Measurements from ENCODE around the gene GNAL. TPM values are rescaled to one million over a fixed set of nuclear protein-coding genes. Genes with fewer than 3 reads are reported as not detected.

GNAL gene
- total and polyA plus RNA-seq, 2 experiments from 2014 or later, result 7.5 to 21.6 TPM

DNA sequence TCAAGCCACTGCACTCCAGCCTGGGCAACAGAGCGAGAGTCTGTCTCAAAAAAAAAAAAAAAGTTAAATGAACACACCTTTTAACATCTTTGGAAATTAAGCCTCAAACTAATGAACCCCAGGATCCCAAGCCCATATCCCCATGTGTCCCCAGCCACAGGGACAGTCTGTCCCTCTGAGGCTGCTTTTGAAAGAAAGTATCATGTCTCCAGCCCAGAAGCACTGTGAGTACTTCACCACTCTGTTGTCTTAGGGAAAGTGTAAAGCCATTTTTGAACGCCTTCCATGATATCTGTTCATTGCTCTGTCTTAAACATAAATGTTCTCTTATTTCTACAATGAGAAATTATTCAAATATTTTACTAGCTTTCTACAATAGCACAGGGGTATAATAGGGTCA, 110.0 kb downstream of the GNAL start (continued):
- TF ChIP-seq ZNF331 (CRISPR knock-in tag; IDR thresholded peaks at IDR 0.05; ENCODE audit: low read depth) (no peak), POLR2AphosphoS5 (IDR thresholded peaks at IDR 0.05; ENCODE audit: low read depth) (no peak)
- TF ChIP-seq, protein P1, sequence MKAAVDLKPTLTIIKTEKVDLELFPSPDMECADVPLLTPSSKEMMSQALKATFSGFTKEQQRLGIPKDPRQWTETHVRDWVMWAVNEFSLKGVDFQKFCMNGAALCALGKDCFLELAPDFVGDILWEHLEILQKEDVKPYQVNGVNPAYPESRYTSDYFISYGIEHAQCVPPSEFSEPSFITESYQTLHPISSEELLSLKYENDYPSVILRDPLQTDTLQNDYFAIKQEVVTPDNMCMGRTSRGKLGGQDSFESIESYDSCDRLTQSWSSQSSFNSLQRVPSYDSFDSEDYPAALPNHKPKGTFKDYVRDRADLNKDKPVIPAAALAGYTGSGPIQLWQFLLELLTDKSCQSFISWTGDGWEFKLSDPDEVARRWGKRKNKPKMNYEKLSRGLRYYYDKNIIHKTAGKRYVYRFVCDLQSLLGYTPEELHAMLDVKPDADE (IDR thresholded peaks at IDR 0.05), result no peak

DNA sequence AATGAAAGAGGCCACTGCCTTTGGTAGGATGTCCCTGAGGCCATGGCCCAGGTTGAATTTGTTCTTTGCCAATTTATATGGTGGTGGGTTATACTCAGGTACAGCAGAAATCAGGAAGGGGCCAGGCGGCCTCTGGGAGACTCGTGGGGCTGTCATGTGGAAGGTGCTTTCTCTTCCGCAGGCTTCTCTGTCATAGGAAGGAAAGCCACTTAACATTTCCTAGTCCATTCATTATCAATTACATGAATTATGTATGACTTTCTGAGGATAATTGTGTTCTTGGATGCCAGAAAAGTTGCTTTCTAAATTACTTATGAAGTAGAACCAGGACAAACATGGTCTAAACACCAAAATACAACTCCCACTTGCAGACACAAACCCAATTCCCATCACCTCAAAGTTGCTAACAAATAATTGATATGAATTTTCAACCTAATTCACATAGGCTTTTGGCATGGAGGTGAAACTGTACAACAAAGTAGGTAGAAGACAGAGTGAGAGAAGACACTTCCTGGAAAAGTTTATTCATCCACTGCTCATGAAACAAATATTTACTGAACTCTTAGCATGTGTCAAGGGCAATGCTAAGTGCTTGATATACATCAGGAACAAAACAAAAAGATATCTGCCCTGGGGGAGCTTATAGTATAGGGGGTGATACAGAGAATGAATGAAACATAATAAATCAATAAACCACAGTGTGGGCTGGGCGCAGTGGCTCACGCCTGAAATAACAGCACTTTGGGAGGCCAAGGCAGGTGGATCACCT, 111.7 kb downstream of the GNAL start:
- Mint-ChIP-seq H3K27ac (no peak overlapping the region), H3K36me3 (ENCODE audit: low read depth) (no peaks in the 10 kb centered on the region; the same call in 2 of the 3 replicates), H3K4me1 (peaks cover 7% of the 10 kb centered on the region; the same call in 2 of the 3 replicates), H3K9me3 (no peaks in the 10 kb centered on the region), H3K4me3 (no peak overlapping the region), H3K27me3 (ENCODE audit: insufficient read depth, low read depth, poor library complexity) (no peaks in the 10 kb centered on the region)
- H3F3A ChIP-seq (replicated peaks; ENCODE audit: low read depth), result no peaks in the 10 kb centered on the region
- H2AFZ ChIP-seq, result no peak overlapping the region
- no peaks in the 10 kb centered on the region for H4K20me1 ChIP-seq (replicated peaks; ENCODE audit: insufficient read depth)
- DNase-seq (ENCODE audit: low spot score), result no peak
- no peaks in the 10 kb centered on the region; the same call in 1 of the 2 replicates for H3K4me1 ChIP-seq (ENCODE audit: insufficient read depth)
- no peak overlapping the region for H3K4me3 ChIP-seq
- no peak for ATAC-seq
- no peak overlapping the region for H3K4me2 ChIP-seq
- no peak overlapping the region for H3K27ac ChIP-seq (ENCODE audit: low read depth)
- no peaks in the 10 kb centered on the region for H3K27me3 ChIP-seq (ENCODE audit: insufficient read depth)
- H3K9me2 ChIP-seq (ENCODE audit: insufficient read depth), result no peaks in the 10 kb centered on the region
- no peak for TF ChIP-seq STAT1 (IDR thresholded peaks at IDR 0.05; ENCODE audit: unreplicated experiment)
- TF ChIP-seq, protein P1 (IDR thresholded peaks at IDR 0.05), result no peak
- TF ChIP-seq EZH2phosphoT487 (IDR thresholded peaks at IDR 0.05; ENCODE audit: unreplicated experiment), result no peak
- TF ChIP-seq, protein P2, sequence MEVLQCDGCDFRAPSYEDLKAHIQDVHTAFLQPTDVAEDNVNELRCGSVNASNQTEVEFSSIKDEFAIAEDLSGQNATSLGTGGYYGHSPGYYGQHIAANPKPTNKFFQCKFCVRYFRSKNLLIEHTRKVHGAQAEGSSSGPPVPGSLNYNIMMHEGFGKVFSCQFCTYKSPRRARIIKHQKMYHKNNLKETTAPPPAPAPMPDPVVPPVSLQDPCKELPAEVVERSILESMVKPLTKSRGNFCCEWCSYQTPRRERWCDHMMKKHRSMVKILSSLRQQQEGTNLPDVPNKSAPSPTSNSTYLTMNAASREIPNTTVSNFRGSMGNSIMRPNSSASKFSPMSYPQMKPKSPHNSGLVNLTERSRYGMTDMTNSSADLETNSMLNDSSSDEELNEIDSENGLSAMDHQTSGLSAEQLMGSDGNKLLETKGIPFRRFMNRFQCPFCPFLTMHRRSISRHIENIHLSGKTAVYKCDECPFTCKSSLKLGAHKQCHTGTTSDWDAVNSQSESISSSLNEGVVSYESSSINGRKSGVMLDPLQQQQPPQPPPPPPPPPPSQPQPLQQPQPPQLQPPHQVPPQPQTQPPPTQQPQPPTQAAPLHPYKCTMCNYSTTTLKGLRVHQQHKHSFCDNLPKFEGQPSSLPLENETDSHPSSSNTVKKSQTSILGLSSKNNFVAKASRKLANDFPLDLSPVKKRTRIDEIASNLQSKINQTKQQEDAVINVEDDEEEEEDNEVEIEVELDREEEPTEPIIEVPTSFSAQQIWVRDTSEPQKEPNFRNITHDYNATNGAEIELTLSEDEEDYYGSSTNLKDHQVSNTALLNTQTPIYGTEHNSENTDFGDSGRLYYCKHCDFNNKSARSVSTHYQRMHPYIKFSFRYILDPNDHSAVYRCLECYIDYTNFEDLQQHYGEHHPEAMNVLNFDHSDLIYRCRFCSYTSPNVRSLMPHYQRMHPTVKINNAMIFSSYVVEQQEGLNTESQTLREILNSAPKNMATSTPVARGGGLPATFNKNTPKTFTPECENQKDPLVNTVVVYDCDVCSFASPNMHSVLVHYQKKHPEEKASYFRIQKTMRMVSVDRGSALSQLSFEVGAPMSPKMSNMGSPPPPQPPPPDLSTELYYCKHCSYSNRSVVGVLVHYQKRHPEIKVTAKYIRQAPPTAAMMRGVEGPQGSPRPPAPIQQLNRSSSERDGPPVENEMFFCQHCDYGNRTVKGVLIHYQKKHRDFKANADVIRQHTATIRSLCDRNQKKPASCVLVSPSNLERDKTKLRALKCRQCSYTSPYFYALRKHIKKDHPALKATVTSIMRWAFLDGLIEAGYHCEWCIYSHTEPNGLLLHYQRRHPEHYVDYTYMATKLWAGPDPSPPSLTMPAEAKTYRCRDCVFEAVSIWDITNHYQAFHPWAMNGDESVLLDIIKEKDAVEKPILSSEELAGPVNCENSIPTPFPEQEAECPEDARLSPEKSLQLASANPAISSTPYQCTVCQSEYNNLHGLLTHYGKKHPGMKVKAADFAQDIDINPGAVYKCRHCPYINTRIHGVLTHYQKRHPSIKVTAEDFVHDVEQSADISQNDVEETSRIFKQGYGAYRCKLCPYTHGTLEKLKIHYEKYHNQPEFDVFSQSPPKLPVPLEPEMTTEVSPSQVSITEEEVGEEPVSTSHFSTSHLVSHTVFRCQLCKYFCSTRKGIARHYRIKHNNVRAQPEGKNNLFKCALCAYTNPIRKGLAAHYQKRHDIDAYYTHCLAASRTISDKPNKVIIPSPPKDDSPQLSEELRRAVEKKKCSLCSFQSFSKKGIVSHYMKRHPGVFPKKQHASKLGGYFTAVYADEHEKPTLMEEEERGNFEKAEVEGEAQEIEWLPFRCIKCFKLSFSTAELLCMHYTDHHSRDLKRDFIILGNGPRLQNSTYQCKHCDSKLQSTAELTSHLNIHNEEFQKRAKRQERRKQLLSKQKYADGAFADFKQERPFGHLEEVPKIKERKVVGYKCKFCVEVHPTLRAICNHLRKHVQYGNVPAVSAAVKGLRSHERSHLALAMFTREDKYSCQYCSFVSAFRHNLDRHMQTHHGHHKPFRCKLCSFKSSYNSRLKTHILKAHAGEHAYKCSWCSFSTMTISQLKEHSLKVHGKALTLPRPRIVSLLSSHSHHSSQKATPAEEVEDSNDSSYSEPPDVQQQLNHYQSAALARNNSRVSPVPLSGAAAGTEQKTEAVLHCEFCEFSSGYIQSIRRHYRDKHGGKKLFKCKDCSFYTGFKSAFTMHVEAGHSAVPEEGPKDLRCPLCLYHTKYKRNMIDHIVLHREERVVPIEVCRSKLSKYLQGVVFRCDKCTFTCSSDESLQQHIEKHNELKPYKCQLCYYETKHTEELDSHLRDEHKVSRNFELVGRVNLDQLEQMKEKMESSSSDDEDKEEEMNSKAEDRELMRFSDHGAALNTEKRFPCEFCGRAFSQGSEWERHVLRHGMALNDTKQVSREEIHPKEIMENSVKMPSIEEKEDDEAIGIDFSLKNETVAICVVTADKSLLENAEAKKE (CRISPR knock-in tag; IDR thresholded peaks at IDR 0.05), result no peak
- no peak for TF ChIP-seq CREB1 (CRISPR knock-in tag; IDR thresholded peaks at IDR 0.05; ENCODE audit: low read depth)
- no peak for TF ChIP-seq ZNF114 (CRISPR knock-in tag; IDR thresholded peaks at IDR 0.05)
- TF ChIP-seq, protein P3, sequence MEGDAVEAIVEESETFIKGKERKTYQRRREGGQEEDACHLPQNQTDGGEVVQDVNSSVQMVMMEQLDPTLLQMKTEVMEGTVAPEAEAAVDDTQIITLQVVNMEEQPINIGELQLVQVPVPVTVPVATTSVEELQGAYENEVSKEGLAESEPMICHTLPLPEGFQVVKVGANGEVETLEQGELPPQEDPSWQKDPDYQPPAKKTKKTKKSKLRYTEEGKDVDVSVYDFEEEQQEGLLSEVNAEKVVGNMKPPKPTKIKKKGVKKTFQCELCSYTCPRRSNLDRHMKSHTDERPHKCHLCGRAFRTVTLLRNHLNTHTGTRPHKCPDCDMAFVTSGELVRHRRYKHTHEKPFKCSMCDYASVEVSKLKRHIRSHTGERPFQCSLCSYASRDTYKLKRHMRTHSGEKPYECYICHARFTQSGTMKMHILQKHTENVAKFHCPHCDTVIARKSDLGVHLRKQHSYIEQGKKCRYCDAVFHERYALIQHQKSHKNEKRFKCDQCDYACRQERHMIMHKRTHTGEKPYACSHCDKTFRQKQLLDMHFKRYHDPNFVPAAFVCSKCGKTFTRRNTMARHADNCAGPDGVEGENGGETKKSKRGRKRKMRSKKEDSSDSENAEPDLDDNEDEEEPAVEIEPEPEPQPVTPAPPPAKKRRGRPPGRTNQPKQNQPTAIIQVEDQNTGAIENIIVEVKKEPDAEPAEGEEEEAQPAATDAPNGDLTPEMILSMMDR (conservative IDR thresholded peaks at IDR 0.05; ENCODE audit: low read depth in 2 of 2), result no peak
- TF ChIP-seq, protein P4, sequence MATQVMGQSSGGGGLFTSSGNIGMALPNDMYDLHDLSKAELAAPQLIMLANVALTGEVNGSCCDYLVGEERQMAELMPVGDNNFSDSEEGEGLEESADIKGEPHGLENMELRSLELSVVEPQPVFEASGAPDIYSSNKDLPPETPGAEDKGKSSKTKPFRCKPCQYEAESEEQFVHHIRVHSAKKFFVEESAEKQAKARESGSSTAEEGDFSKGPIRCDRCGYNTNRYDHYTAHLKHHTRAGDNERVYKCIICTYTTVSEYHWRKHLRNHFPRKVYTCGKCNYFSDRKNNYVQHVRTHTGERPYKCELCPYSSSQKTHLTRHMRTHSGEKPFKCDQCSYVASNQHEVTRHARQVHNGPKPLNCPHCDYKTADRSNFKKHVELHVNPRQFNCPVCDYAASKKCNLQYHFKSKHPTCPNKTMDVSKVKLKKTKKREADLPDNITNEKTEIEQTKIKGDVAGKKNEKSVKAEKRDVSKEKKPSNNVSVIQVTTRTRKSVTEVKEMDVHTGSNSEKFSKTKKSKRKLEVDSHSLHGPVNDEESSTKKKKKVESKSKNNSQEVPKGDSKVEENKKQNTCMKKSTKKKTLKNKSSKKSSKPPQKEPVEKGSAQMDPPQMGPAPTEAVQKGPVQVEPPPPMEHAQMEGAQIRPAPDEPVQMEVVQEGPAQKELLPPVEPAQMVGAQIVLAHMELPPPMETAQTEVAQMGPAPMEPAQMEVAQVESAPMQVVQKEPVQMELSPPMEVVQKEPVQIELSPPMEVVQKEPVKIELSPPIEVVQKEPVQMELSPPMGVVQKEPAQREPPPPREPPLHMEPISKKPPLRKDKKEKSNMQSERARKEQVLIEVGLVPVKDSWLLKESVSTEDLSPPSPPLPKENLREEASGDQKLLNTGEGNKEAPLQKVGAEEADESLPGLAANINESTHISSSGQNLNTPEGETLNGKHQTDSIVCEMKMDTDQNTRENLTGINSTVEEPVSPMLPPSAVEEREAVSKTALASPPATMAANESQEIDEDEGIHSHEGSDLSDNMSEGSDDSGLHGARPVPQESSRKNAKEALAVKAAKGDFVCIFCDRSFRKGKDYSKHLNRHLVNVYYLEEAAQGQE (IDR thresholded peaks at IDR 0.05; ENCODE audit: unreplicated experiment), result no peak
- H3K79me2 ChIP-seq (replicated peaks; ENCODE audit: insufficient read depth), result no peaks in the 10 kb centered on the region
- no peaks in the 10 kb centered on the region for H3K36me3 ChIP-seq (ENCODE audit: insufficient read depth)

Measured in GM23338 (cell line).